ENCODE data around the gene TMEM170A.

DNA sequence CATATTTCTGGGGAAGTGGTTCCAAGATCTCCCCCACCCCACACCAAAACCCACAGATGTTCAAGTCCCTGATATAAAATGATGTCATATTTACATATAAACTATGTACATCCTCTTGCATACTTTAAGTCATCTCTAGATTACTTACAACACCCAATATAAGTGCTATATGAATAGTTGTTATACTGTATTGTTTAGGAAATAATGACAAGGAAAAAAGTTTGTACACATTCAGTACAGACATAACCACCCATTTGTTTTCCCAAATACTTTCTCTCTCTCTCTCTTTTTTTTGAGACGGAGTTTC is 42.7 kb downstream of the TMEM170A start:
- TF ChIP-seq JUN (CRISPR knock-in tag; IDR thresholded peaks at IDR 0.05) (no peak), SP1 (CRISPR knock-in tag; conservative IDR thresholded peaks at IDR 0.05) (no peak), FOXP1 (CRISPR knock-in tag; IDR thresholded peaks at IDR 0.05; ENCODE audit: borderline replicate concordance) (no peak), ETV6 (CRISPR knock-in tag; IDR thresholded peaks at IDR 0.05) (no peak), ELF4 (CRISPR knock-in tag; IDR thresholded peaks at IDR 0.05; ENCODE audit: low read depth) (no peak), CBFB (CRISPR knock-in tag; IDR thresholded peaks at IDR 0.05; ENCODE audit: low read depth) (no peak)
- TF ChIP-seq, protein P1, sequence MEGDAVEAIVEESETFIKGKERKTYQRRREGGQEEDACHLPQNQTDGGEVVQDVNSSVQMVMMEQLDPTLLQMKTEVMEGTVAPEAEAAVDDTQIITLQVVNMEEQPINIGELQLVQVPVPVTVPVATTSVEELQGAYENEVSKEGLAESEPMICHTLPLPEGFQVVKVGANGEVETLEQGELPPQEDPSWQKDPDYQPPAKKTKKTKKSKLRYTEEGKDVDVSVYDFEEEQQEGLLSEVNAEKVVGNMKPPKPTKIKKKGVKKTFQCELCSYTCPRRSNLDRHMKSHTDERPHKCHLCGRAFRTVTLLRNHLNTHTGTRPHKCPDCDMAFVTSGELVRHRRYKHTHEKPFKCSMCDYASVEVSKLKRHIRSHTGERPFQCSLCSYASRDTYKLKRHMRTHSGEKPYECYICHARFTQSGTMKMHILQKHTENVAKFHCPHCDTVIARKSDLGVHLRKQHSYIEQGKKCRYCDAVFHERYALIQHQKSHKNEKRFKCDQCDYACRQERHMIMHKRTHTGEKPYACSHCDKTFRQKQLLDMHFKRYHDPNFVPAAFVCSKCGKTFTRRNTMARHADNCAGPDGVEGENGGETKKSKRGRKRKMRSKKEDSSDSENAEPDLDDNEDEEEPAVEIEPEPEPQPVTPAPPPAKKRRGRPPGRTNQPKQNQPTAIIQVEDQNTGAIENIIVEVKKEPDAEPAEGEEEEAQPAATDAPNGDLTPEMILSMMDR (IDR thresholded peaks at IDR 0.05): no peak

Data from WTC11 (cell line).